HCT116 (cell line): Measurements from ENCODE around the gene FHOD1.

Source experiments
- ATF3 ChIP-seq: IDR thresholded peaks from 2 replicates; pipeline ENCODE4 v1.6.1; 2012
- EGR1 ChIP-seq: IDR thresholded peaks from 2 replicates; pipeline ENCODE4 v1.6.1; 2012; ENCODE audit warnings: low read depth
- EZH2 ChIP-seq: fragments of 200-600 bp; sonication (generic); IDR thresholded peaks from 2 replicates; pipeline ENCODE4 v1.6.1; 2017; ENCODE audit warnings: antibody characterized with exemption, mixed run types
- POLR2A ChIP-seq: IDR thresholded peaks from 2 replicates; pipeline ENCODE4 v1.7.0; 2011; ENCODE audit warnings: borderline replicate concordance; ENCODE audit not compliant: insufficient read depth, insufficient read length; ENCODE audit errors: extremely low read depth
- POLR2AphosphoS5 ChIP-seq: IDR thresholded peaks from 2 replicates; pipeline ENCODE4 v1.6.1; 2011; ENCODE audit warnings: mild to moderate bottlenecking, low read depth, low read length, moderate library complexity
- RAD21 ChIP-seq: IDR thresholded peaks from 2 replicates; pipeline ENCODE4 v1.6.1; 2012; ENCODE audit warnings: low read depth, mild to moderate bottlenecking
- REST ChIP-seq: IDR thresholded peaks from 2 replicates; pipeline ENCODE4 v1.6.1; 2012; ENCODE audit warnings: low read depth
- SP1 ChIP-seq: IDR thresholded peaks from 2 replicates; pipeline ENCODE4 v1.6.1; 2012; ENCODE audit warnings: low read depth
- SRF ChIP-seq: IDR thresholded peaks from 2 replicates; pipeline ENCODE4 v1.6.1; 2012; ENCODE audit warnings: low read depth
- YY1 ChIP-seq: IDR thresholded peaks from 2 replicates; pipeline ENCODE4 v1.6.1; 2011; ENCODE audit warnings: low read length, low read depth, moderate library complexity, mild to moderate bottlenecking; ENCODE audit not compliant: insufficient replicate concordance; ENCODE audit errors: extremely low read depth
- TF ChIP-seq, protein P1 (sequence below), 3 experiments: fragments of 200-600 bp in 1 of 3; sonication (generic) in 1 of 3; IDR thresholded peaks in 2 of 3; conservative IDR thresholded peaks in 1 of 3; 2 replicates each; pipeline ENCODE4 v1.5.1; 2012 to 2017; ENCODE audit warnings: low read depth in 2 of 3, low read length in 2 of 3, antibody characterized with exemption in 1 of 3, borderline replicate concordance in 1 of 3, control low read depth in 1 of 3, mild to moderate bottlenecking in 1 of 3, mixed read lengths in 1 of 3, mixed run types in 1 of 3, moderate library complexity in 1 of 3; ENCODE audit not compliant: insufficient read depth in 1 of 3
- TF ChIP-seq, protein P2 (sequence below): IDR thresholded peaks from 2 replicates; pipeline ENCODE4 v1.6.1; 2012

DNA sequence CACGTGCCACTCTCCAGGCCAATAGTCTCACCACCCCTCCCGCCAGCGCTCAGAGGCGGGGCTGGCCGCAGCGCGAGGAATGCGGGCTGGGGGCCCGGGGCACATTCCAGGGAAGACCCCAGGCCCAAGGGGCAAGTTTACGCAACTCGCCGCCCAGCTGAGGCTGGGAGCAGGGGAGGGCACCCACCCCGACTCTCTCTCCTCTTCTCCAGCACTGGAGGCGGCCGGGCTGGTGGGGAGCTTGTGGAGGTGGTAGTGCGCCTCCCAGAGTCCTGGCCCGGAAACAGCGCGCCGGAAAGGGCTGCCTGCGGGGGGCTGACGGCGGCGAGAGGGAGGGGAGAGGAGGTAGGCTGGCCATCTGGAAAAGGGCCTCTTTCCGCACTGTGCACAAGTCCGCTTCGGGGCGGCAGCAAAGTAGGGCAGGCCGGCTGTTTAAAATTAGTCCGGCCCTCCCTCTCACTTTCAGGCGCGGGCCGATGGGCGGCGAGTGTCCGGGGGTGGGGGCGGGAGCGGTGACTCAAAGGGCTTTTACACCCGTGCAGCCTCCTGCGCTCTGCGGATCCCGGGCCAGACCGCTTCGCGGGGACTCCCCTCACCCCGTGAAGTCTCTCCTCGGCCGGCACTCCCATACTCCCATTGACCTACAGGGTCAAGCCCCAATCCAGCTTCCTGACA, 1.1 kb downstream of the FHOD1 start:
- TF ChIP-seq, protein P1, sequence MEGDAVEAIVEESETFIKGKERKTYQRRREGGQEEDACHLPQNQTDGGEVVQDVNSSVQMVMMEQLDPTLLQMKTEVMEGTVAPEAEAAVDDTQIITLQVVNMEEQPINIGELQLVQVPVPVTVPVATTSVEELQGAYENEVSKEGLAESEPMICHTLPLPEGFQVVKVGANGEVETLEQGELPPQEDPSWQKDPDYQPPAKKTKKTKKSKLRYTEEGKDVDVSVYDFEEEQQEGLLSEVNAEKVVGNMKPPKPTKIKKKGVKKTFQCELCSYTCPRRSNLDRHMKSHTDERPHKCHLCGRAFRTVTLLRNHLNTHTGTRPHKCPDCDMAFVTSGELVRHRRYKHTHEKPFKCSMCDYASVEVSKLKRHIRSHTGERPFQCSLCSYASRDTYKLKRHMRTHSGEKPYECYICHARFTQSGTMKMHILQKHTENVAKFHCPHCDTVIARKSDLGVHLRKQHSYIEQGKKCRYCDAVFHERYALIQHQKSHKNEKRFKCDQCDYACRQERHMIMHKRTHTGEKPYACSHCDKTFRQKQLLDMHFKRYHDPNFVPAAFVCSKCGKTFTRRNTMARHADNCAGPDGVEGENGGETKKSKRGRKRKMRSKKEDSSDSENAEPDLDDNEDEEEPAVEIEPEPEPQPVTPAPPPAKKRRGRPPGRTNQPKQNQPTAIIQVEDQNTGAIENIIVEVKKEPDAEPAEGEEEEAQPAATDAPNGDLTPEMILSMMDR (IDR thresholded peaks at IDR 0.05 in 2 of 3, conservative IDR thresholded peaks at IDR 0.05 in 1 of 3; ENCODE audit: borderline replicate concordance in 1 of 3, insufficient read depth in 1 of 3, low read depth in 2 of 3, low read length in 2 of 3) = peak in 2 of 3 experiments; percentile 36 to 53; a peak in 4 of 6 replicates
- TF ChIP-seq ATF3 (no peak), POLR2A (no peak), SRF (no peak), POLR2AphosphoS5 (no peak), RAD21 (no peak), SP1 (no peak), EZH2 (no peak), YY1 (no peak), EGR1 (no peak), REST (no peak)
- TF ChIP-seq, protein P2, sequence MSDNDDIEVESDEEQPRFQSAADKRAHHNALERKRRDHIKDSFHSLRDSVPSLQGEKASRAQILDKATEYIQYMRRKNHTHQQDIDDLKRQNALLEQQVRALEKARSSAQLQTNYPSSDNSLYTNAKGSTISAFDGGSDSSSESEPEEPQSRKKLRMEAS = no peak
